ENCODE data around the gene KASH5. TPM values are rescaled to one million over a fixed set of nuclear protein-coding genes. Genes with fewer than 3 reads are reported as not detected.
"Not testable (repeated sequence)": the region's sequence is repeated elsewhere in the genome, so short reads cannot be mapped to it uniquely, and the experiment has no call there.

The KASH5 gene
- polyA plus RNA-seq, 6 donors from 2014 or later = not detected

DNA sequence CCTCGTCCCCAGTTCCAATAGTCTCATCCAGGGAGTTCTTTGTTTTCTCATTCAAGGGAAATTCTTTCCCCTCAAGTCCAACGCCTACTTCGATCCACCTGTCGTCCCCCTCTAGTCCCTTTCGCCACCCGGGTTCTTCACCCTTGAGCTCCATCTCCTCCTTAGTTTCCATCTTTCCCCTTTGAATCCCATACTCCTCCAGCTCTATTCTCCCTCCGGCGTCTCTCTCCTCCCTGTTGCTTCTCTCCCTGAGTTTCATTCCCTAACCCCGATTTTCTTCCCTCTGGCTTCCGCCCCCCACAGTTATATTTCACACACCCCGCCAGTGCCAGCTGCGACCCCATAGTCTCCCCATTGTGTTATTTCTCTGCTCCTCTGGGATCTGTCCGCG is 53.9 kb downstream of the KASH5 start:
- Mint-ChIP-seq H3K36me3 (peaks cover 3 to 25% of the 10 kb centered on the region in 2 donors), H3K4me1 (peaks cover 44 to 61% (median 50%) of the 10 kb centered on the region in 3 donors), H3K9me3 (peaks cover 0 to 4% (median 0%) of the 10 kb centered on the region in 7 donors), H3K4me3 (peak overlapping the region; percentile 79 to 94 (median 91)), H3K27me3 (peaks cover 50 to 60% (median 57%) of the 10 kb centered on the region in 3 donors), H3K27ac (peak overlapping the region in 2 of 6 donors; percentile 88)
- DNase-seq (no peak), ATAC-seq (ENCODE audit: low read depth in 2 of 2) (no peak)

- peak overlapping the region; percentile 79 to 94 (median 91) for H3K4me3 Mint-ChIP-seq
- H3K27me3 Mint-ChIP-seq = peaks cover 46 to 56% (median 53%) of the 10 kb centered on the region in 3 donors
- H3K27ac Mint-ChIP-seq = peak overlapping the region in 4 of 6 donors; percentile 9 to 90 (median 82)
- H3K36me3 Mint-ChIP-seq = peaks cover 3 to 21% of the 10 kb centered on the region in 2 donors
- ATAC-seq (ENCODE audit: low read depth in 2 of 2) = no peak
- peaks cover 41 to 60% (median 50%) of the 10 kb centered on the region in 3 donors for H3K4me1 Mint-ChIP-seq
- peaks cover 0 to 4% (median 0%) of the 10 kb centered on the region in 7 donors for H3K9me3 Mint-ChIP-seq
- no peak for DNase-seq
Observed at GRCh38 chr19:49442354-49442753, 54.3 kb downstream of the KASH5 start.

- Mint-ChIP-seq H3K27me3 (peaks cover 41 to 50% (median 47%) of the 10 kb centered on the region in 3 donors), H3K9me3 (peaks cover 0 to 4% (median 0%) of the 10 kb centered on the region in 7 donors), H3K36me3 (peaks cover 3 to 21% of the 10 kb centered on the region in 2 donors), H3K27ac (peak overlapping the region in 5 of 6 donors; percentile 84 to 98 (median 93)), H3K4me1 (peaks cover 37 to 58% (median 48%) of the 10 kb centered on the region in 3 donors), H3K4me3 (peak overlapping the region; percentile 79 to 94 (median 91))
- ATAC-seq (ENCODE audit: low read depth in 2 of 2) (peak; percentile 16 to 20), DNase-seq (no peak)
Observed at GRCh38 chr19:49442771-49443365, 54.8 kb downstream of the KASH5 start.

DNA sequence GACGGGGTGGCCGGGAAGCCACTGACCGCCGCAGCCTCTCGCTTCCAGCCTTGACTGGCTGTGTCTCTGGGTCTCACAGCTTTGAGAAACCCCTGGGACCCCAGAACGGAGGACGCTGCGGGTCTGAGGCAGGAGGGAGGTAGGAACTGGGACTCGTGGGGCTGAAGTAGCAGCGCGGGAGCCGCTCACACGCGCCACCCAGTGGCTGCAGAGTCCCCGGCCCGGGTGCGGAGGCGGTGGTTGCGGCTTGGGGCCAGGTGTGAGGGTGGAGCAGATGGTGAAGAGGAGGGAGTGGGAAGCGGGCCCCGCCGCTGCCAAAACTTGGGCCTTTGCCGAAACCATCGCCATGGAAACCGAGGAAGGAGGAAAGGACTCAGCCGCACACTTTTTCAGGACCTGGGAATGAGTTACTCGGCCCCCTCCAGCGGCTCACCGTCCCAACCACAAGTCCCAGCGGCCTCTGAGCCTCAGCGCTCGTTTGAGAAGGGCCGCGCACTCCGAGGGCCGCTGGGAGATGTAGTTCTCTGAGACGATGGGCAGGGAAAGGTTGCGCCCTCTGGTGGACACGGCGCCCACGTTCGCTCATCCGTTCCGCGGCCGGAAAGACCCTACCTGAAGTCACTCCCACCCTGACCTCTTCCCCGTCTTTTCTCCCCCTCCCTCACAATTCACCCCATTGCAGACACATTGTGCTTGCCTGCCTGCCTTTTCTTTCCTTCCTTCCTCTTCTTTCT is 55.5 kb downstream of the KASH5 start:
- H3K27me3 Mint-ChIP-seq = peaks cover 34 to 44% (median 41%) of the 10 kb centered on the region in 3 donors
- peaks cover 0 to 4% (median 0%) of the 10 kb centered on the region in 7 donors for H3K9me3 Mint-ChIP-seq

DNA sequence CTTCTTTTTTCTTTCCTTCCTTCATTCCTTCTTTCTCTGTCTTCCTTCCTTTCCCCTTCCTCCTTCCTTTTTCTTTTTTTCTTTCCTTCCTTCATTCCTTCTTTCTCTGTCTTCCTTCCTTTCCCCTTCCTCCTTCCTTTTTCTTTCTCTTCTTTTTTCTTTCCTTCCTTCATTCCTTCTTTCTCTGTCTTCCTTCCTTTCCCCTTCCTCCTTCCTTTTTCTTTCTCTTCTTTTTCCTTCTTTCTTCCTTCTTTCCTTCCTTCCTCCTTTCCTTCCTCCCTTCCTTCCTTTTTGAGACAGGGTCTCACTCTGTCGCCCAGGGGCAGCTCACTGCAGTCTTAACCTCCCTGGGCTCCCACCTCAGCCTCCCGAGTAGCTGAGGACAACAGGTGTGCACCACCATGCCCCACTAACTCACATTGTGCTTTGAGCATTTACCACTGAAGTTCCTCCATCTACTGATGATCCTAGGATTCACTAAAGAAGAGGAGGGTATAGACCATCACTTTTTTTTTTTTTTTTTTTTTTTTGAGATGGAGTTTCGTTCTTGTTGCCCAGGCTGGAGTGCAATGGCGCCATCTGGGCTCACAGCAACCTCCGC is 56.2 kb downstream of the KASH5 start:
- Mint-ChIP-seq H3K4me3 (peak overlapping the region; percentile 79 to 94 (median 91)), H3K27ac (peak overlapping the region; percentile 84 to 98 (median 94)), H3K4me1 (peaks cover 41 to 64% (median 51%) of the 10 kb centered on the region in 3 donors), H3K27me3 (peaks cover 28 to 37% (median 34%) of the 10 kb centered on the region in 3 donors), H3K36me3 (peaks cover 3 to 31% of the 10 kb centered on the region in 2 donors)
- DNase-seq; H3K9me3 Mint-ChIP-seq; ATAC-seq (ENCODE audit: low read depth in 2 of 2): not testable (repeated sequence)

More for the DNA sequence above, 55.5 kb downstream of the KASH5 start:
- peaks cover 3 to 26% of the 10 kb centered on the region in 2 donors for H3K36me3 Mint-ChIP-seq
- H3K4me1 Mint-ChIP-seq = peaks cover 37 to 57% (median 49%) of the 10 kb centered on the region in 3 donors
- peak overlapping the region; percentile 84 to 98 (median 94) for H3K27ac Mint-ChIP-seq
- DNase-seq (peak; percentile 95), ATAC-seq (ENCODE audit: low read depth in 2 of 2) (peak; percentile 87)
- H3K4me3 Mint-ChIP-seq = peak overlapping the region; percentile 79 to 94 (median 91)

DNA sequence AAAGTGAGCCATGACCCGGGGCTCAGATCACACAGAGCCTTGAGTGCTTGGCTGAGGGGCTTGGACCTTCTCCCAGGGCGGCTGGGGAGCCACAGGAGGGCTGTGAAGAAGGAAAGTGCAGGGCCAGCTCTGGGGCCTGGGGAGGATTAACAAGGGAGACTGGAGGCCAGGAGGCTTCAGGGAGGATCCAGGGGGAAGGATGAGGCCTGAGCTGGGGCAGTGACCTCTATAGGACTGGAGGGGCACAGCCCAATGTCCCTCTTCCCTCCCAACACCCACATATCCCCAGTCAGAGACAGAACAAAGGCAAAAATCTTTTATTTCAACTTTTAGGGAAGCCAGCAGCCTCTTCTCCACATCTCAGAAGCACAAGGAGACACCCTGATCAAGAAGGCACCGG is 57.9 kb downstream of the KASH5 start:
- Mint-ChIP-seq H3K4me1 (peaks cover 45 to 74% (median 58%) of the 10 kb centered on the region in 3 donors), H3K27me3 (peaks cover 10 to 19% (median 16%) of the 10 kb centered on the region in 3 donors), H3K27ac (peak overlapping the region in 1 of 6 donors; percentile 52), H3K36me3 (peaks cover 0 to 31% of the 10 kb centered on the region in 2 donors), H3K9me3 (peaks cover 0 to 2% (median 0%) of the 10 kb centered on the region in 7 donors), H3K4me3 (peak overlapping the region in 2 of 8 donors; percentile 34 to 37)
- ATAC-seq (ENCODE audit: low read depth in 2 of 2) (no peak), DNase-seq (no peak)

DNA sequence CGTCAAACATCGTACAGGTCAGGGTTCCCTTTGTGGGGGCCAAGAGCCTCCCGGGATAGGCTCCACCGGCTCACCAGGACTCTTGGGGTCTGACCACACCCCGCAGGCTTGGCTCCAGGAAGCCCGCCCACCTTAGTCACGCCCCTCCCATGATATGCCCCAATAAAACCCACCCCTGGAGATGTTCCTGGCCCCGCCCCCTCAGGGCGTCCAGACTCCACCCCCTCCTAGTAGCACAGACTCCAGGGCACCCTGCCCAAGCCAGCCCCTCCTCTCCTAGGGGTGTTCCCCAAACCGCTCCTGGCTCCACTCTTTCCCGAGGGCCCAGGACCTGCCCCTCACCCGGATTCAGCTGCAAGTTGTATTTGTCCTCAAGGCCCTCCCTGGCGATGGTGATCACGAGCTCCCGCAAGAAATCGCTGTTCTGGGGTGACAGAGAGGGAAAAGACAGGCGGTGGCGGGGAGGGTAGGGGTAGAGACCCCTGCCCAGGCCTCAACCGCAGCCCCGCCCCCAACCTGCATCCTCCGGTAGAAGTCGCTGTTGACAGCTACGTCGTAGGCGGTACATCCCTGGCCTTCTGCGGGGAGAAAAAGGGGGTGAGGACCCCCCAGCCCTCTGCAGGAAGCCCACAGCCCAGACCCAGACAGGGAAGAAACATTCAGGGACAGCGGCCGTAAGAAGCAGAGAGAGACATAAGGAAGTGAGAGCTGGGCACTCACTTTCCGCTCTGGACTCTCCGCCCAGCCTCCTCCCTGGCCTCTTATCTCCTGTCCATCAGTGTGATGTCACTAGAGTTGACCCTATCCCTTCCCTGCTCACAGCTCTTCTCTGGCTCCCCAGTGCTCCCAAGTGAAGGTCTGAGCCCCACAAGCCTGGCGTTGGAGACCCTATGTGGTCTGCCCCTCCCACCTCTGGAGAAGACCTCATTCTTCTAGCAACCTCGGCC is 59.7 kb downstream of the KASH5 start:
- peaks cover 41 to 76% (median 59%) of the 10 kb centered on the region in 3 donors for H3K4me1 Mint-ChIP-seq
- H3K27me3 Mint-ChIP-seq = peaks cover 0 to 1% (median under 1%) of the 10 kb centered on the region in 3 donors
- H3K9me3 Mint-ChIP-seq = no peaks in the 10 kb centered on the region

GRCh38 chr19:49448432-49448786 is 60.4 kb downstream of the KASH5 start:
- ATAC-seq (ENCODE audit: low read depth in 2 of 2) = no peak
- peak overlapping the region in 6 of 8 donors; percentile 44 to 99 (median 62) for H3K4me3 Mint-ChIP-seq
- H3K27me3 Mint-ChIP-seq = no peaks in the 10 kb centered on the region
- H3K36me3 Mint-ChIP-seq = peaks cover 6 to 18% of the 10 kb centered on the region in 2 donors
- peak overlapping the region in 2 of 6 donors; percentile 73 to 81 for H3K27ac Mint-ChIP-seq
- H3K4me1 Mint-ChIP-seq = peaks cover 47 to 74% (median 65%) of the 10 kb centered on the region in 3 donors
- peaks cover 0 to 2% (median 0%) of the 10 kb centered on the region in 7 donors for H3K9me3 Mint-ChIP-seq
- no peak for DNase-seq

More for the DNA sequence above, 59.7 kb downstream of the KASH5 start:
- H3K4me3 Mint-ChIP-seq = peak overlapping the region in 1 of 8 donors; percentile 96
- DNase-seq (no peak), ATAC-seq (ENCODE audit: low read depth in 2 of 2) (no peak)
- peak overlapping the region in 2 of 6 donors; percentile 62 to 81 for H3K27ac Mint-ChIP-seq
- peaks cover 6 to 18% of the 10 kb centered on the region in 2 donors for H3K36me3 Mint-ChIP-seq

DNA sequence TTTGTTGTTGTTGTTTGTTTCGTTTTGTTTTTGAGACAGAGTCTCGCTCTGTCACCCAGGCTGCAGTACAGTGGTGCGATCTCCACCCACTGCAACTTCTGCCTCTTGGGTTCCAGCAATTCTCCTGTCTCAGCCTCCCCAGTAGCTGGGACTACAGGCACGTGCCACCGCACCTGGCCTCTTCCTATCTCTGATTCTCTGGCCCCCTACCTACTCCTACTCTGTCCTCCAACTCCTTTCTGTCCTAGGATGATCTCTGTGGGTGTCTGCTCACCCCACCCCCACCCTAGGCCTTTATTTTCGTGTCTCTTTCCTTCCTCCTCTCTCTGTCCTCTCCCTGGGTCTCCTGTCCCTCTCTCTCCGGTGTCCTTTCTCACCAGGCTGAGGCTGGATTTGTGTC is 62.4 kb downstream of the KASH5 start:
- Mint-ChIP-seq H3K27me3 (no peaks in the 10 kb centered on the region), H3K27ac (peak overlapping the region in 3 of 6 donors; percentile 38 to 100 (median 76)), H3K4me1 (peaks cover 44 to 72% (median 65%) of the 10 kb centered on the region in 3 donors), H3K9me3 (peaks cover 0 to 2% (median 0%) of the 10 kb centered on the region in 7 donors), H3K4me3 (peak overlapping the region; percentile 53 to 100 (median 99)), H3K36me3 (peaks cover 6 to 18% of the 10 kb centered on the region in 2 donors)
- no peak for DNase-seq
- ATAC-seq (ENCODE audit: low read depth in 2 of 2) = no peak

DNA sequence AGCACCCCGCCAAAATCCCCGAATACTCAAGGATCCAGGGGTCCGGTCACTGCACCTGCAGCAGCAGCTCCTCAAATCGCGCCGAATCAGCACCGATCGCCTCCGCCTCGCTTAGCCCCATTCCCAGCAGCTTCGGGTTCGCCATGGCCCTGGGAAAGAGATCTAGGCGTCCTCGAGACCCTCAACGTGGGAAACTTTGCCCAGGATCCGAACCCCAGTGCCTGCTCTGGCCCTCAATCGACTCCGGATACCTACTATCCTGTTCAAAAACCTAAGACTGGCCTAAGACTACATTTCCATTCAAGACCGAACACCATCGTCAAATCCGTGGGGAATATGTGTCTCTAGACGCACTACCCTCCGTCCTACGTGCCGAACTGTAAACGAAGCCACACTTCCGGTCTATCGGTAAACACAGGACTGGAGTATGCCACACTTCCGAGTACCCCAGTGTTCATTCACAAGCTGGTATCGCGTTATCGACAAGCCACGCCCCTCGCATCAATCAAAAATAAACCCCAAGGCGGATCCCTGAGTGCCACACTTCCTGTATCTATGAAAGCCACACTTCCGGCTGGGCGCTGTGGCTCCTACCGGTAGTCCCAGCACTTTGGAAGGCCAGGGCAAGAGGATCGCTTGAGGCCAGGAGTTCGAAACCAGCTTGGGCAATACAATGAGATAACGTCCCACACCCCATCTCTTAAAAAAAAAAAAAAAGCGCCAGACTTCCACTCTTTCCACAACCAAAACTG is 63.6 kb downstream of the KASH5 start, which contains the start of gene PIH1D1:
Gene PIH1D1, minus strand, starts transcription at position 385 of the 752 bp plus-strand sequence. Its CDS starts 240 bp downstream, at position 145.
- peaks cover 0 to 2% (median 0%) of the 10 kb centered on the region in 7 donors for H3K9me3 Mint-ChIP-seq
- peaks cover 44 to 69% (median 63%) of the 10 kb centered on the region in 3 donors for H3K4me1 Mint-ChIP-seq
- H3K27me3 Mint-ChIP-seq = no peaks in the 10 kb centered on the region
- H3K4me3 Mint-ChIP-seq = peak within 1 kb of the TSS; percentile 96 to 100 (median 99)
- ATAC-seq (ENCODE audit: low read depth in 2 of 2) (peak; percentile 61 to 64), DNase-seq (peak; percentile 93)
- H3K27ac Mint-ChIP-seq = peak within 1 kb of the TSS; percentile 100
- peaks cover 11 to 18% of the 10 kb centered on the region in 2 donors for H3K36me3 Mint-ChIP-seq

DNA sequence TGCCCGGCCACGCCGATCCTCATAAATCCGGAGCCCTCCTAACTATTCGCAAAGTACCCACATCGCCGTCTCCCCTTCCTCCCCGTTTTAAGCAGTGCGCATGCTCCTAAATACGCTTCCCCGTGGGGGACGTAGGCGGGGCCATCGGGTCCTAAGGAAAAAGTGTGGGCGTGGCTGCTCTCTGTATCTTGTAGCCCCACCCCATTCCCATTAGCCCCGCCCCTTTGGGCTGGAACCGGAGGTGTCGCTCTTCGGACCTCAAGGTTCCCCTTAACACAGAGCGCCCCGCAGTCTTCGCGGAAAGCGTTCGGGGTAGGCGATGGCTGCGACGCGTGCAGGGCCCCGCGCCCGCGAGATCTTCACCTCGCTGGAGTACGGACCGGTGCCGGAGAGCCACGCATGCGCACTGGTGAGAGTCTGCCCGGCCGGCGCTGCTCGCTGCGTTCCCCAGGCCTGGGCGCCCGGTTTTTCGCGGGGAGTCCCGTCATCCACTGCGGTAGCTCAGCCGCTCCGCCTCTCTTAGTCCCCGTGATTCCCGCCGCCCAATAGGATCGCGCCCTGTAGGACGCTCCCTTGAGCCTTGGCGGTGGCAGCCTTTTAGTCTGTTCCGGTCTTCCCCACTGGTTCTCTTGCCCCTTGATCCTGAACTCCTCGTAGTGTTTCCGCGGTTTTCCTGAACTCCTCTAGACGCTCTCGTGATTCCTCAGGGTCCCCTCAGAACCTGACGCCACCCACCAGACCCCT is 65.1 kb downstream of the KASH5 start, which contains the start of gene ALDH16A1:
Gene ALDH16A1, plus strand, starts transcription at position 213 of the 744 bp plus-strand sequence. Its CDS starts 107 bp downstream, at position 320.
- peak within 1 kb of the TSS; percentile 96 to 100 (median 99) for H3K4me3 Mint-ChIP-seq
- H3K9me3 Mint-ChIP-seq = peaks cover 0 to 2% (median 0%) of the 10 kb centered on the region in 7 donors
- DNase-seq = peak; percentile 99
- peak; percentile 79 to 81 for ATAC-seq (ENCODE audit: low read depth in 2 of 2)
- peaks cover 16 to 24% of the 10 kb centered on the region in 2 donors for H3K36me3 Mint-ChIP-seq
- peak within 1 kb of the TSS; percentile 100 for H3K27ac Mint-ChIP-seq
- H3K27me3 Mint-ChIP-seq = no peaks in the 10 kb centered on the region
- H3K4me1 Mint-ChIP-seq = peaks cover 47 to 70% (median 63%) of the 10 kb centered on the region in 3 donors

All from naive B cell (primary cell).